GM12801 (cell line): ENCODE data around the gene RBM27.

Experiments used
- TF ChIP-seq, protein P1 (sequence below): IDR thresholded peaks from one replicate; pipeline ENCODE4 v1.5.1; 2011; ENCODE audit warnings: control low read depth; ENCODE audit not compliant: insufficient read length; ENCODE audit errors: extremely low read depth

Gene RBM27

DNA sequence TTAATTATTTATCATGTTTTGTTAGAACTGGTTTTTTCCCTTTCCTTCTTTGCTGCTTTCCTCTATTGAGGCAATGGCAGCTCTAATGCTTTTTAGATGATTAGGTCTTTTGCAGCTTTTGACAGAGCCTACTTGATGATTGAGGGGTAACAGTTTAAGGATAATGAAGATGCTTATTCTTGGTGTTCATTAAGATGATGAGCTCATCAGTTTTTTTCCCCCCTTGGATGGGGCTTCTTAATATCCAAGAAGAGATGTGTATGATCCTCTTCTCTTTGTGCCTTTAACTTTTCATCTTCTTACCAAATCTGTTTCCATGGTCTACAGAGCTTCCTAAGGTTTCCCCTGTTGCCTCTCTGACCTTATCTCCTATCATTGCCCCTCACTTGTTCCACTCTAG is 15.8 kb downstream of the RBM27 start:
- TF ChIP-seq, protein P1, sequence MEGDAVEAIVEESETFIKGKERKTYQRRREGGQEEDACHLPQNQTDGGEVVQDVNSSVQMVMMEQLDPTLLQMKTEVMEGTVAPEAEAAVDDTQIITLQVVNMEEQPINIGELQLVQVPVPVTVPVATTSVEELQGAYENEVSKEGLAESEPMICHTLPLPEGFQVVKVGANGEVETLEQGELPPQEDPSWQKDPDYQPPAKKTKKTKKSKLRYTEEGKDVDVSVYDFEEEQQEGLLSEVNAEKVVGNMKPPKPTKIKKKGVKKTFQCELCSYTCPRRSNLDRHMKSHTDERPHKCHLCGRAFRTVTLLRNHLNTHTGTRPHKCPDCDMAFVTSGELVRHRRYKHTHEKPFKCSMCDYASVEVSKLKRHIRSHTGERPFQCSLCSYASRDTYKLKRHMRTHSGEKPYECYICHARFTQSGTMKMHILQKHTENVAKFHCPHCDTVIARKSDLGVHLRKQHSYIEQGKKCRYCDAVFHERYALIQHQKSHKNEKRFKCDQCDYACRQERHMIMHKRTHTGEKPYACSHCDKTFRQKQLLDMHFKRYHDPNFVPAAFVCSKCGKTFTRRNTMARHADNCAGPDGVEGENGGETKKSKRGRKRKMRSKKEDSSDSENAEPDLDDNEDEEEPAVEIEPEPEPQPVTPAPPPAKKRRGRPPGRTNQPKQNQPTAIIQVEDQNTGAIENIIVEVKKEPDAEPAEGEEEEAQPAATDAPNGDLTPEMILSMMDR = no peak

DNA sequence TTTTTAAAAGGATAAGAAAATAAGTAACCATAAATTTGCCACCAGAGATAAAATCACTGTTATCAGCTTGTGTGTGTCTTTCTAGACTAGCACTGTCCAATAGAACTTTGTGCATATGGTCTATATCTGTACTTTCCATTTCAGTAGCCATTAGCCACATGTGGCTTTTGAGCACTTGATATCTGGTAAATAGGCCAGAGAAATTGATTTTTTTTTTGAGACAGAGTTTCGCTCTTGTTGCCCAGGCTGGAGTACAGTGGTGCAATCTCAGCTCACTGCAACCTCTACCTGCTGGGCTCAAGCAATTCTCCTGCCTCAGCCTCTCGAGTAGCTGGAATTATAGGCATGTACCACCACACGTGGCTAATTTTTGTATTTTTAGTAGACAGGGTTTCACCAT is 17.8 kb downstream of the RBM27 start:
- TF ChIP-seq, protein P1 = no peak

DNA sequence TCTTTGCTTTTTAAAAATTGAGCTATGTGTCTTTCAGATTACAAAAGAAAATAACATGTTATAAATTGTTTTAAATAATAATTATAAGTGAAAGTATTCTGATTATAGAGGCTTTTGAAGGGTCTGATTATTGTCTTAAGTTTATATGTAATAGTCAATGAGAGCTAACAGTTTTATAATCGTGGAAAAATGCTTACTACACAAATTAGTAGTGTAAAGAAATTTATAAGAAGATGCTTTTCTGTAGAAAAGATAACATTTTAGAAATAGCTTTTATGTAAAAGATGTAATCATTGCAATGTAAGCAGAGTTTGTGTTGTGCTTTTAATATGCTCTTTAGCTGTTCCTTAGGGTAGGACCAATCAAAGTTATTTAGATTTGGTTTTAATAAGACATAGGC is 18.6 kb downstream of the RBM27 start:
- TF ChIP-seq, protein P1 = no peak

DNA sequence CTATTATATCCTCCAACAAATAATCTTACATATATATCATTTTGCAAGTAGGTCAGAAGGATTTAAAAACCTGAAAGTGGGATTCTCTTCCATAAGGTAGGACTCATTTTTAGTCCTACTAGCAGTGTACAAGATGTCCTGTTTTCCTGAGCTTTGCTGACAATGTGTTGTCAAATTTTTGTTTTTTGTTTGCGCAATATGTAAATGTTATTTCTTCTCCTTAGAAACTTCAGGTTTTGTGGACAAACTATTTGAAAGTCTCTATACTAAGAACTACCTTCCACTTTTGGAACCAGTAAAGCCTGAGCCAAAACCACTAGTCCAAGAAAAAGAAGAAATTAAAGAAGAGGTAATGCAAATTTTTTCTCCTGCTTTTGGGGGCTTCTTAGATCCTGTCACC is 19.8 kb downstream of the RBM27 start:
- TF ChIP-seq, protein P1 = no peak

DNA sequence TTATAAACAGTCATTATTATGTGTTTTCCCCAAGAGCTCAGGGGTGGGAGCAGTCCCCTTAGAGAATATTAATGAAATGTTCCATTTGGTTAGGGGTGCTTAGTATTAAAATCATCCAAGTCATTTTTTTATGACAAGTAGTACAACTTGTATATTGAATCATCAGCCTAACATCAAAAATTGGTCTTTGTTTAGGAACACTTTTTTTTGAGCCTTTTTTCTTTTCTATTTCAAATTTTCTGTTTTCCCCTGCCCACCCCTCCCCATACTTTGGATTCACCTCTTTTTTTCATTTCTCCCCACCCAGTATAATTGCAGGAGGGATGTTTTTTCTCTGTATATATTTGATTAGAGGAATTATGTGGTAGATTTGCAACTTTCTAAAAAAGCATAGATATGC is 25.8 kb downstream of the RBM27 start:
- TF ChIP-seq, protein P1 = no peak

DNA sequence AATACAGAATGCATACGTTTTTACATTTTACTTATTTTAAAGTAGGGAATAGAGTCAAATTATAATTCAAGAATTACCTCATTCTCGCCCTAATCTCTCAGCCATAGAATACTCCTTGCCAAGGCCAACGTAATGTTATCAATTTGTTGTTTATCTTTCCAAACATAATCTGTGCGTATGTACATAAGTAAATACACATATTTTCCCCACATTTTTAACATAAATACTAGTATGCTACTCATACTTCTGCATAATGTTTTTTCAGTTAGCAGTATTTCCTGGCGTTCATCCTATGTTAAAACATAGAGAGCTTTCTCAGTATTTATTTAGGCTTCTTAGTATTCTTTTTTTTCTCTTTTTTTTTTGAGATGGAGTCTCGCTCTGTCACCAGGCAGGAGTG is 28.8 kb downstream of the RBM27 start:
- TF ChIP-seq, protein P1 = no peak

DNA sequence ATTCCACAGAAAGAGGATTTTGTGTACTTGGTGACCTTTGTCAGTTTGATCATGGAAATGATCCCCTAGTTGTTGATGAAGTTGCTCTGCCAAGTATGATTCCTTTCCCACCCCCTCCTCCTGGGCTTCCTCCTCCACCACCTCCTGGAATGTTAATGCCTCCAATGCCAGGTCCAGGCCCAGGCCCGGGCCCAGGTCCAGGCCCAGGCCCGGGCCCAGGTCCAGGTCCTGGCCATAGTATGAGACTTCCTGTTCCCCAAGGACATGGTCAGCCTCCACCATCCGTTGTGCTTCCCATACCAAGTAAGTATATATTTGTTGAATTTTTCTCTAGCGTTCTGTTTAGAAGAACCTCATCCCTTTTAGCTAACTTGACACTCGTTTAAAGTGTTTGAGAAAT is 30.0 kb downstream of the RBM27 start:
- TF ChIP-seq, protein P1 = no peak

DNA sequence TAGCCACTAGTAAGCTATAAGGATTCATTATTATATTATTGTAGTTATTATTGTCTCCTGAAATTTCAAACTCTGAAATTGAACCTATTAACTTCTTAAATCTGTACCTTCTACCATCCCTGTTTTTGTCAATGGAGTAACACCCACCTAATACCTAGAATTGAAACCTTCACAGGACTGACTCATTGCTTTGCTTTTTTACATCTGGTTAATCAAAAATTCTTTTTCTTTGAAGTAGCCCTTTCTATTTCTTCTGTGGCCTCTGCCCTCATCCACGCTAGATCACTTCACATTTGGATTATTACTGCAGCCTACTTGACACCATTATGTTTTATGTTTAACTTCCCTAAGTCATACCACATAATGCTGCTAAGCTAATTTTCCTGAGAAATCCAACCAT is 35.6 kb downstream of the RBM27 start:
- TF ChIP-seq, protein P1 = no peak
